Fibroblast of upper back skin (primary cell): Measurements from ENCODE around the gene MAPKAP1.

ENCODE experiments used
- DNase-seq: peaks from one replicate; pipeline ENCODE4 v3.0.0-alpha.2; 2013

Gene MAPKAP1

DNA sequence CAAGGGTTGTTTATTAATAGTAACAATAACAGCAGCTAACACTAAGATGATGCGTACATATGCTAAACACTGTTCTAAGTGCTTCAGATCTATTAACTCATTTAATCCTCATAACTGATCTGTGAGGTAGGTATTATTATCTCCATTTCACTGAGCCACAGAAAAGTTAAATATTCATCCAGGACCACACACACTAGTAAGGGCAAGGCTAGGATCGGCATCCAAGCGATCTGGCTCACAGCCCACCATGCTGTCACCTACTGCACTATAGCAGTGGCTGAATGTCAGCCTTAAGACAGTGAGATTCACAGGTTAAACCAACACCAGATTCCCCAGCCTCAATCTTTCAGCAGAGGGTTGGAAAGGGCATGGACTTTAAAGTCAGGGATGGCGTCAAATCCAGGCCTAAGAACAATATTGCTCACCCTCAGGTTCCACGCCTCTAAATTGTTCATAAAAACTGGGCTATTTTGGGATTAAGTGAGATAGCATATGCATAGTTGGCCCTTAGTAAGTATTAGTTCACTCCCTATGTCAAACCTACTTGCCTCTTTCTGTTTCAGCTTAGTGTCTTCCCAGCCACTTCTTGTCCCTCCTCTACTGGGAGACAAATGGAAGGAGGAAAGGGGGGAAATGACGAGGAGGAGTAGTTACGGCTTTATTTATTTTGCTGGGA, 150.8 kb downstream of the MAPKAP1 start:
- DNase-seq, result no peak

DNA sequence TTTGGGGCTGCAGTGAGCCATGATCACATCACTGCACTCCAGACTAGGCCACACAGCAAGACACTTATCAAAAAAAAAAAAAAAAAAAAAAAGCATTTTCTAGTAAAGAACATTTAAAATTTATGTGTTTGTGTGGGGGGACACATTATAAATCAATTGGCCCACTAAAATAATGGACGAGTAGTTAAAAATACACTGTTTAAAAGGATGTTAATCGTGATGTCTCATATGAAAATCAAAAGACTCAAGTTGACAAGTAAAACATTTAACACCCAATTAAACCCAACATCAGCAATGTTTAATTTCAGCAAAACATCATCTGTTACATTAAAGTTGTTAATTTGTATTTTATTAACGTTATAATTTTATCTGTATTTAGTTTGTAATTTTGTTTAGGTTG, 152.3 kb downstream of the MAPKAP1 start:
- DNase-seq, result no peak

DNA sequence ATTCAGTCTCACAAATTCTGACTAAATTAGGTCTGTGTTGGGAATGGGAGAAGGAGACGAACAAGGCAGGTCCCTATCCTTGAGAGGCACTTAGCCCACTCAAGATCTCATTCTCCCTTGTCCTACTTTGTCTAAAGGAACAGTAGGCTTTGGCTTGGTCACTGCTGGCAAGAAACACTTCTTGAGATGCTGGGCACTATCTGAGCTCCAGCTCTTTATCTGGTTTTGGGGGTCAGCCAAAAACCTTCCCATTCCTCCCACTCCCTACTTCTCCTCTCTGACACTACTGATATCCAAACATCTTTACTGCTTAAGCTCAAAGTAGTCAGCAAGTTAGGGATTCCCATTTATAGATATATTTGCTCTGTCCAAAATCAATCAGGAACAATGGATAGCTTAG, 155.2 kb downstream of the MAPKAP1 start:
- no peak for DNase-seq

DNA sequence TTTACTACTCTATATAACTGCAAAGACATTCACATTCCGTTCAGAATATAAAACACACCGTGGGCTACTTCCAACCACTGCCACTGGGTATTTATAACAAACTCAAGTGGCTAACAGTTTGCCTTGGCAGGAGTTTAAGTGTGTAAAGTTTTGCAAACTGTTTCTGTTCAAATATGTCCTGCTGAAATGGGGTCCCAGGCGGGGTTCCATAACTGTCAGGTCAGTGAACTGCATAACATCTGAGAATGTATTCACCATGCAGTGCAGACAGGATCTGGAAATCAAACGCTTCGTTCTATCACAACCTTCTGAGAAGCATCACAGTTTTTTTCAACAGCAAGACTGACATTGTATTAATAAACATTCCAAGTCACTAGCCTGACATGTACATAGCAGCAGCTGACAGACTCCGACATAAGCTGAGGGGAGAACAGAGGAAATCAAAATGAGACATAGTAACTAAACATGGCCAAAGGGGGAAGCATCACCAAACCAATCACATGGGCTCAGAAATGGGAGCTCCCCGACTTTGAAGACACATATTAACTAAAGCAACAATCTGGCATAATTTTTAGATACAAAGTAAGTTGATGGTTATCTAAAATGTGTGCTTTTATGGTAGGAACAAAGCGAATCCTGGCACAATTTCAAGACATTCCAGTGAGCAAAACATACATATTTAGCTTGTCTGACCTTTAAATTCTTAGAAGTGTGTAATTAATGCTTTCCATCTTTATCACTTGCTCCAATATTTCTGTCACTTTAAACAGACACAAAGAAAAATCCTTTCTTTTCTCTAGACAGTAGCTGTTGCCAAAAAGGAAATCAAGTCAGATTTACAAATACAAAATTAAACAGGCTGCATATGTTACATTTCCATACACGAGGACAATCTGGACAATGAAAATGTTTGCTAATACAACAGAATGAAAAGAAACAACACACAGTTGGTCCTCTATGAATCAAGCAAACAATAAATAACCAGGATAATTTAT, 156.8 kb downstream of the MAPKAP1 start:
- peak; percentile 72 for DNase-seq

DNA sequence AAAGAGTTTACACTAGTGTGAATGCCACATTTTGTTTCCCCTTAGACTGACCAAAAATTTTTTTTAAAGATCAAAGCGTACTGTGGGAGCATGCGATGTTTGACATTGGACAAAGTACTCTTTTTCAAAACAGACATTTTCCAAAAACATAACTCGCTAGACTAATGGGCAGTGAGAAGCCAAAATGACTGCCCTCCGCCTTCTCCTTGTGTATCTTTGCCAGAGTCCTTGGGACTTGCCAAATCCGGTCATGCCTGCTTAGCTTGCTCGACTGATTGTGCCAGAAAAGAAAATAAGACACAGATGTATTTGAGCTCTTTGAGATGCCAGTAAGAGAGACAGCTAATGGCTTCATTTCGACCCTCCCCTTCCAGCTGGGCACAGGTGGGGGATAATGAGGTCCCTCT, 157.5 kb downstream of the MAPKAP1 start:
- DNase-seq, result peak; percentile 48

DNA sequence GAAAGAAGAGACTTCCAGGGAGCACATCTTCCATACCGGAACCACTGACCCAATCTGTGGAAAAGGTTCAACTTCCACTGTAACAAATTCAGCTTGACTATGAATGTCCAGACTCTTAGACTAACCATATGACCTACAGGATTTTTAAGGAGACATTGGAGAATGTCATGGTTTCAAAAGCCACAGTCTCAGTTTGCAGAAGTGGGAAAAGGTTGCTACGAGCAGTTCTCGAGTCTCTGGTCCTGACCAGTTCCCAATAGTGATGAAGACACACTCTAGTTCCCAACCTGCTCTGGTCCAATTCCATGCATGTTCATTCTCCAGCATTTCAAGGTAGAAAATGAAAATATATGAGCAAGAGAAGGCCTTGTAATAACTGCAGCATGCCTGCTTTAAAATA, 158.0 kb downstream of the MAPKAP1 start:
- DNase-seq, result no peak

DNA sequence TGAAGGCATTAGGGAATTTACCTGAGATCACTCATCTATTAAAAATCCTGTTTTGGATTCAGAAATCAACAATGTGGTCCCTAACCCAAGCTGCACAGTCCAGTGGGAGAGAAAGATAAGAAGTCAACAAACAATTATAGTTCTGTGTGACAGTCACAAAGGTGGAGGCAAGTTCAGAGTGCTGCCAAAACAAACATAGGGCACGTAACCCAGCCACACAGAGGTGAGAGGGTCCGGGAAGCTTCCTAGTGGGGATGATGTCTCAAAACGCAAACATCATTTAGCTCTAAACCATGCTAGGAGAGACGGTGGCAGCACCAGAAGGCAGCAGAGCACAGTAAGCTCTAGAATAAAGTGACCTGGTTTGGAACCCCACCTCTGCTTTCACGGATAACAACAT, 158.9 kb downstream of the MAPKAP1 start:
- no peak for DNase-seq

DNA sequence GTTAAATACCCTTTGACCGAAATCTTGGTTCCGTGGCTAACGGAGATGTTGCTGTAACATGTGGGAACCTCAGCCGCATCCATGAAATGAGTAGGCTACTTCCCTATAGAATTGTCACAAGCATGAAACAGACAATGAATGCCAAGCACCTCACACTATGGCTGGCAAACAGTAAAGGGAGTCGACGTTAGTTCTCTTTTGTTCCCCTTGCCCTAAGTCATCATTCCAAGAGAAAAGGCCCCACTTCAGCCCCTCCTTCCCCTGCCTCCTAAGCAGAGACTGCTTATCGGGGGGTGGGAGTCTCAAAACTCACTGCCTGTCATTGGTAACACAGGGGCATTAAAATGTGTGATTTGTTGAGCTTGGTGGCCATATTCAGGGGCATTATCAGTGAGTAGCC, 159.6 kb downstream of the MAPKAP1 start:
- DNase-seq, result no peak

DNA sequence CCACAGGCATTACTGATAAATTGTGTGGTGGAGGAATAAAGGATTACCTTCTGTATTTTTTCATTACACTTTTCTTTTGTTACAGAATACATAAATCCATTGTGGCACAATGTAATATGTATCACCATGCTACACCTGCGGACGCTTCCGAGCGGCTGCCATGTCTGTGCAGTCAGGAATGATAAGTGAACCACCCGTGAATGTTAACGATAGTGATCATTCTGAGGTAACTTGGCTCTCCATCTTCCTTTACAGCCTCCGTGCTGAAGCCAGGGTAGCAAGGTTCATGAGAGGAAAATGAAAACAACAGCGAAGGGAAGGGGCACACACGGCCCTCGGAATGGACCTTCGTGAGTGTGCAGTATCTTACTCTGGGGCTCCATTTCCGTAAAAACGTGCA, 161.2 kb downstream of the MAPKAP1 start:
- no peak for DNase-seq

DNA sequence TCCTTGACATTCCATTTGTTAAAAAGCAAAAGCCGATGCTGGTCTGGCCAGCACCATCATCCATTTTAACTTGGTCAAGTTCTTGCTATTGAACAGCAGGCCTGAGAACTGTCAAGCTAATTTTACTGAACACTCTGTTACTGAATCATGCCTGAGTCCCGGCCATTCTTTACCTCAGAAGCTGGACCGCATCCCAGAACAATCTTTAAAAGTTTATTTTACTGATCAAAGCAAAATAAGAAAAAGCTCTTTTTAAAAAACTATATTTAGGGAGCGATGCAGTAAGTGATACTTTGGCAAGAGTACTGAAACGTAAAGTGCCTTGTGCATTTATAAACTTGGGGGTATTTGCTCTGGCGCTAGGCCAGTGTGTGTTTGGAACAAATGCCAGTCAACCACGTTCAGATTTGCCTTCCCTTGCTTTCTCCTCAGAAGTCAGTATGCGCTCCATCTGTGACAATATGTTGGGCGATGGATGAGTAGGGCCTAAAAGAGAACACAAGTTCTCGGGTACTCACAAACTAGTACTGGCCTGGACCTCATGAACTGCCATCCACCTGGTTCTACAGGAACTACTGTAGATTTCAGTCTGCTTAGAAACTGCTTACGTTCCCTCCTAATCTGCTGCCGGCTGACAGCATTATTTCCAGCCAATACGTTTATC, 161.9 kb downstream of the MAPKAP1 start:
- DNase-seq, result peak; percentile 78

DNA sequence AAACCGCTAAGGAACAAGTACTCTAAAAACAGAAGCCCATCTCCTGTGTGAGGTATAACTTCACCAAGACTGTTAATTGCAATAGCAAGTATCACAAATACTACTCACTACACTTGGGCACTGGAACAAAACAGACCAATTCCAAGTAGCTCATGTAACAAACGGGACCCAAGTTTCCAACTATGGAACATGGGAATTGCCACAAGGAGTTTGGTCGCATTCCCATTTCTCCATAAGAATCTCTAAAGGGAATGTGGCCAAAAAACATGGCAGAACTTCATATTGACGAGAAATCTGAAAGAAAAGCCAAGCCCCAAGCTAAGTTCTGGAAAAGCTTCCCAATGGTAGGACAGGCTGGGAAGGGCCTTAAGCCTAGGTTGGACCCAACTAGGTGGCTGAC, 162.5 kb downstream of the MAPKAP1 start:
- no peak for DNase-seq

DNA sequence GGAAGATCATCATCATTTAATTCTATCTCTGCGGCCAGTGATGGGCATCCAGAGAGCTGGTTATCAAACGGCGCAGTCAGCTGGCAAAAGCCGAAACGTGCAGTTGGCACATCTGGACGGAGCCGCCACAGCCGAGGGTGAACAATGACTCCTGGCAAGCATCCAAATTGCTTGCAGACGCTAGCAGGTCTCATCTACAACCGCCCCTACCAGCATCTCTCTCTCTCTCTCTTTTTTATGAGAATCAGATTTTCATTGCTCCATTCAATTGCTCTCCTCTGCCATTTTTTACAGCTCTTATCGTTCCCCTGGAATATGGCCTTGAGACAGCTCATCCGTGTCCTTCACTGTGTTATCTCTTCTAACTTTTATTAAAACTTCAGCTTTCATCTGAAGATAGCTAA, 165.2 kb downstream of the MAPKAP1 start:
- peak; percentile 38 for DNase-seq

DNA sequence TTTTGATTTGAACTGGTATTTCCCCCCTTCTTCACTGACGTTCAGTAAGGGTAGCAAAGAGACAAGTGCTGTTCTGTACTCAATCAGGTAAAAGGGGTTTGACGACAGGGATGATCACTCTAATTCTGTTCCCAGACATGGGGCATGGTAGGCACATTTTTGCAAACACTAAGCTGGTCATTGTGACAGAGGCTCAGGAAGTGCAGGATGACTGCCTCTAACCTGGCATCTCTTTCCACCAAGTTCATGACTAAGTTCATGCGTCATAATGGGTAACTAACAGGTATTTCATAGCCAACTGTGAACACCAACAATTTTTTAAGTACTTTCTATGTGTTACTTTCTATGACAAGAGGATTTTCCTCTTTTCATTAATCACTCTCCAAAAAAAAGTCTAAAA, 166.5 kb downstream of the MAPKAP1 start:
- no peak for DNase-seq

DNA sequence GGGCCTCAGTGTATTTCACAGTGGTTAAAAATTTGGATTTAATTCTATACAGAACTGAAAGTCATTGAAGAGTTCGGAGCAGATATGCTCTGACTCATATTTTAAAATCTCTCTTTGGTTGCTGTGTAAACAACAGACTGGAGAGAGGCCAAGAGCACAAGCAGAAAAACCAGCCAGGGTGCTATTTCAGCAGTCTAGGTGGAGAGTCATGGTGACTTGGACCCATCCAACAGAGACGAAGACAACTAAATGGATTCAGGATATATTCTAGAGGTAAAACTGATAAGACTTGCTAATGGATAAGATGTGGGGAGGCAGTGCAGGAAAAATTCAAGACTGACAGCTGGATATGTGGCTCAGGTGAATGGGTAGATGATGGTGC, 168.9 kb downstream of the MAPKAP1 start:
- peak; percentile 91 for DNase-seq

DNA sequence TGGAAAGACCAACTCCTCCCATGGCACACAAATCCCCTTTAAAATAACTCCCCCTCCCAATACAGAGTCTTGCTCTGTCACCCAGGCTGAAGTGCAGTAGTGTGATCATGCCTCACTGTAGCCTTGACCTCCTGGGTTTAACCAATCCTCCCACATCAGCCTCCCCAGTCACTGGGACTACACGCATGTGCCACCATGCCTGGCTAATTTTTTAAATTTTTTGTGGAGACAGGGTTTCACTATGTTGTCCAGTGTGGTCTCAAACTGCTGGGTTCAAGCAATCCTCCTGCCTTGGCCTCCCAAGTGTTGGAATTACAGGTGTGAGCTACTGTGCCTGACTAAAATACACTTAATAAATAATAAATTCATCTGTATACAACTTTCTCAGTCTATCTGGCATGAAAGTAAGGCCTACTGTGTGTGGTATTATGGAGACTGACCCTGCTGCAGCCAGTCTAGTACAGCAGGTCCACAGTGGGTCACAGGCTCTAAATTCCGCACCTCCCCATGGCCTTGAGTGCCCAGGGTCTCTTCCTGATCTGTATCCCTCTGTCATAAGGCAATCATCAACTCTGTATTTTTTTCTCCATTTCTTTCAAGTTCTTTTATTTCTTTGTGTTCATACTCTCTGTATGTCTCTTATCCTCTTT, 169.4 kb downstream of the MAPKAP1 start:
- no peak for DNase-seq

DNA sequence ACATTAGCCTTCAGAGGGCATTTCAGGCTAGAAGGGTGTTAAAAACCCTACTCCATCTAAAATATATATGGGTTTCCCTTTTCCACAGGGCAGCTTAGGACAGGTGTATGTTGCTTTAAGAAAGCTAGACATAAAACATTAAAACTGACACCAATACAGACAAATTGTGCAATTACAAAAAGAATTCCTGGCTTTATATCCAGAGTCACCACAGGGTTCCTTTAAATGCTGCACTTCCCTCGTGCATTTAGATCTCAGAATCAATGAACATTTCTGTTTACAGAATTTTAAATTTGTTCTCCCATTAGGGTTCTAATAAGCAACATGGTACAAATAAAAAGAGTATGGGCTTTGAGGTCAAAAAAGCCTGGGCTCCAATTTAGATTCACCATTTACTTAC, 170.2 kb downstream of the MAPKAP1 start:
- DNase-seq, result no peak

DNA sequence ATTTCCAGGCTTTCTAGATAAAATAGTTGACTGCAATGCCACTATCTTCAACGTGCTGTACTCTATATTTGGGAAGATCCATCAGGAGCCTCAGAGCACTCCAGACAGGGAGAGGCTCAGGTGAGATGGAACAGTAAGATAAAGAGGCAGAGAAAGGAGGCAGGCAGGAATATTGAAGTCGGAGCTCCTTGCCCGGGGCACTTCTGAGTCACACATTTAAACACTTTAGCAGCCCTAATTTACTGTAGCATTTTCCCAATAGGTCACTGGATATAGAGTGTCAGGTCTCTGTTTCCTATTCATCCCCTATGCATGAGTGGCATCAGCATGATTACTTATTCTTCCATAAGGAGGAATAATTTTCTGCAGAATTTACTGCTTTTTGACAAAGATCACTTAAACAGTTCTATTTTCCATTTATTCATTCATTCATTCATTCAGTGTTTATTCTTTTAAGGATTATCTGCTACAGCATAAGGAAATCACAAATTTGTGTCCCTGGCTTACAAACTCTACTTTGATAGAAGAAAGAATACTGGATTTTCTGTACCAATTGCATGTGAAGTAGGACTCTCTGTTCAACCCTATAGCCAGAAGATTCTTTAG, 170.7 kb downstream of the MAPKAP1 start:
- no peak for DNase-seq

DNA sequence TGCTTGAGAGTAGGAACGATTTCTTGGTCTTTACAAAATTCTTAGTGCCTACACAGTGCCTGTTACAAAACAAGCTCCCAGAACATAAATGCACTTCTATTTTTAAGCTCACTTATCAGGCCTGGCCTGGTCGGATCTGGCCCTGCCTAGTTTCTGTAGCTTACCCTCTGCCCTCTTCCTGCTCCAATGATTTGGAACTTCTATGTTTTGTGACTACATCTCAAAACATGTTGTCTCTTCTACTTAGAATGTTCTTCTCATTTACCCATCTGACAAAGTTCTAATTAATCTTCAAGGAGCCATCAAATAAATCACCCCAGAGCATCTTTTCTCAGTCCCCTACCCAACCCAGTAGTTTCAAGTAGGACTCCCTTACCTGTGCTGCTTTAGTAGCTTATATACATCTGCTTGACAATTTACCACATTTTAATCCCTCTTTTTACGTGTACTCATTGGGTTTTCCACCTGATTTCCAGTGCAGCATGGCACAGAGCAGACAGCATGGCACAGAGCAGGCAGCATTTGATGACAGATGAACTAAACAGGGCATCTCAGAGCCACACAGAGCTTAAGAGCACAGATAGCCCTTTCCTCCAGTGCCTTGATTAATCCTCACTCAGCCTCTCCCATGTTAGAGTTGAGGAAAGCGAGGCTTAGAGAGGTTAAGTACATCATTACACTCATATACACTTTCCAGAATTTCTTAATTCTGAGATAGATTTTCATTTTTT, 171.9 kb downstream of the MAPKAP1 start:
- DNase-seq, result no peak

DNA sequence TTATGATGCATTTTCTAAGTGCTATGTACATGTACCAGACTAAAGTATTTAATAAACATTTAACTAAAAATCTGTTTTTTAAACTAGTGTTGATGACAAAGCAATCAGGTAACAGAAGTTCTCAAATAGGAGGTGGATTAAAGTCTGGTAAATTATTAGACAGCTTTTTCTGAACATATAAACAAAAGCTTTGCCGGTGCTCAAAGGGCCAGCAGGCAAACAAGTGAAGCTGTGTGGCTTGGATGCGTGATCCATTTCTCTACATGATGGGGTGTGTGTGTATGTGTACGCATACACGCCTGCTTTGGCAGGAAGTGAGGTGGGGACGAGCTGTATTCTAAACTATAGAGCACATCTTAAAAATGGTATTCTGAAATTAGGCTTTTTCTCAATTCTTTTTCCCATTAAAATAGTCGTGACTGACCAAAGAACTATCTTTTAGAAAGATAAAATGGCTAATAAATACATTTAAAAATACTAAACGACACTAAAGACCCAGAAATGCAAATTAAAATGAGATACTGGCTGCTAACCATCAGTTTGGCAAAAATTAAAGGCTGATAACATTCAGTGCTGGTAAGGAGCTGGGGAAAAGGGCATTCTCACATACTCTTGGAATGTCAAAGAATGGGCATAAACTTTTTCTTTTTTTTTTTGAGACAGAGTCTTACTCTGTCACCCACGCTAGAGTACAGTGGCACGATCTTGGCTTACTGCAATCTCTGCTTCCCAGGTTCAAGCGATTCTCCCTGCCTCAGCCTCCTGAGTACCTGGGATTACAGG, 174.0 kb downstream of the MAPKAP1 start:
- no peak for DNase-seq

DNA sequence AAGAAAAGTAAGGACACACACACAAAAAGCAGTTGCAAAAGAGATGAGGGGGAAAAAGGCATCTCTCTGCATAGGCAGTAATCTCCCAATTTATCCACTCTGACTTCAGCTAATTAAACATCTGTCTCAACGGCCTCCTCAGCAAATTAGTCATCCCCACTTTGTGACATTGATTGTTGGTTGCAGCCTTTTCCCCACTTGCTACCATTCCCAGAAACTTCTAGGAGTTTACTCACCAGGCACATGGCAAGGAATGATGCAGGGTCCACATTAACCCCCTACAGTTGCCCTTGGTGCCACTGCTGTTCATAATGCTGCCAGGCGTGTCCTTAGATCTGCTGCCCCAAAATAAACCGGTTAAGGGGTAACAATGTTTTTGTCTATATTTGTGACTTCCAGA, 174.6 kb downstream of the MAPKAP1 start:
- no peak for DNase-seq
